GM18870 (cell line): ENCODE measurements around the gene TRIM69.

Experiments used
- ATAC-seq: cut with Tn5 transposase; IDR thresholded peaks from one replicate; pipeline ENCODE4 v1.9.1; 2021; ENCODE audit warnings: moderate library complexity; ENCODE audit not compliant: unreplicated experiment

Gene TRIM69

DNA sequence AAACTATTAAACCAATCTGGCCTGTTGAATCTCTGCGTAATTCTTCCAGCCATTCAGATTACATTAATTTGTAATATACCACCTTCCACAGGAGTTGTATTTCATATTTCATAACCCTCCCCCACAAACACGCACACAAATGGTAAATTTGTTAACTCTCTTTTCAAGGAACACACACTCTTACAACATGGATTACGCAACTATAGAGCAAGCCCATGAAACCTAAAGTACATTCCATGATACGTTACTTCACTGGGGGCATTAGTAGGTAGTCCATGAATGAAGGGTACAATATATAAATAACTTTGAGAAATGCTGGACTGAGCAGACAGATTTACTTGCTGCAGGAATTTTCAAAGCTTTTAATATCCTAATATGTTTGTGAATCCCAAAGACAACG, 65.0 kb downstream of the TRIM69 start:
- ATAC-seq: no peak

GRCh38 chr15:44801797-44802196, 65.5 kb downstream of the TRIM69 start:
- ATAC-seq: no peak

DNA sequence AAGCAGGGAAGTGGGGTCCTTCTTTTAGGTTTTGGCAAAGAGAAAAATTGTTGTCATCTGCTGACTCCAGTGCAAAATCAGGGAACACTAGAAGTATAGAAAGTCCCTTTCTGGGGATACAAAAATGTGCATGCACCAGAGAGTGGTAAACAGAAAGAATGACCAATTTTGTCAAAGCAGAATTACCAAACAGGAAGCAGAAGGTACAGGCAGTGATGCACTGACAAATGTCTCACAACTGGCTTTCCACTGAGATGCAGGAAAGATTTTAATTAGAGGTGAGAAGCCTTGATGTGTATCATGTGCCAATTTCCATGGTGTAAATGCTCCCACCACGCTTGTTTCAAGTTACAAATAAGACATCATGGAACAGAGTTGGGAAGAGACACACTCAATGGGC, 66.0 kb downstream of the TRIM69 start:
- ATAC-seq: no peak

DNA sequence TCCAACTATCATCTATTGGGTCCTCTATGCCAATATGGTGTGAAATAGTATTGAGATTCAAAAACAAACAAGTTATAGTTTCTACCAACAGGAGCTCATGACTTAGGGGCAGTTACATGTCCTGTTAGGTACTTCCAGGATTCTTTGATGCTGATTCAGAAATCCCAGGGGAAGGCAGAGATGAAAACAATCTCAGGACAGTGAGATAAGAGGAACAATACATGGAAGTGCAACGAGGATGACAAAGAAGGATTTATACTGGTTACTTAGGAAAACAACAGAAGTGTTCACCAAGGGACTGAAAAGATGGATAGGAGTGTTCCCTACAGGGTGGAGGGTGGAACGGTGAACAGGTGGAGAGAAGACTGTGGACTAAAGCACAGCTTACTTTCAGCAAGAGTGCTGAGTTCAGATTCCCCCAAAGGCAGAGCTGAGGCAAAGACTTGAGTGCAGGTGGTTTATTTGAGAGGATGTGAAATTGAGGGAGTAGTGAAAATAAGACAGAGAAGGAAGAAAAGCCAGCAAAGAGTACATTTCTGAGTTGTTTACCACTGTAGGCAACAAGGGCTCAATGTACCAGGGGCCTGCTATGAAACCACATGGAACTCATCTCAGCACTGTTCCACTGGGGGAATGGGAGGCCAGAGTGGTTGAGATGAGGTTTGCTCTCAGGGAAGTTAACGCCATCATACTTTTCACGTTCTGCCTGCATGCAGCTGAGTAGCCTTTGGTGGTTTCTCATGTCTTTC, 68.1 kb downstream of the TRIM69 start:
- ATAC-seq: no peak

DNA sequence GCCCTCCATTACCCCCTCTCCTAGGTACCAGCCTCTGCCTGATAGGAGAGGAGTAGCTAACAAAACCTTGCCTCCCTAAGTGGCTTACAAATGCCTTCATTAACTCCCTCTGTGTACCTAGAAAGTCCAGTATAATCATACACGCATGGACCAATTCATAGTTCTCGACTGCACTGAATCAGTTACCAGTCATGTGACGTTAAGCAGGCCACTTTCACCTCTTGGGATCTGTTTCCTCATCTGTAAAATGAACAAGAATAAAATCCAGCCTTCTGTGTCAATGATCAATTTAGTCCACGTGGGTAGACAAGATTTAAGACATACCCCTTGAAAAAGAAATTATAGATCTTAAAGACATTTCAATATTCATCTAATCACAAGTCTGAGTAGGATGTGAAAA, 72.2 kb downstream of the TRIM69 start:
- no peak for ATAC-seq

GRCh38 chr15:44810237-44810636, 73.9 kb downstream of the TRIM69 start:
- ATAC-seq: no peak

- ATAC-seq: no peak
Observed at GRCh38 chr15:44811337-44811736, 75.0 kb downstream of the TRIM69 start.

- ATAC-seq: no peak
Observed at GRCh38 chr15:44812029-44812517, 75.7 kb downstream of the TRIM69 start.

DNA sequence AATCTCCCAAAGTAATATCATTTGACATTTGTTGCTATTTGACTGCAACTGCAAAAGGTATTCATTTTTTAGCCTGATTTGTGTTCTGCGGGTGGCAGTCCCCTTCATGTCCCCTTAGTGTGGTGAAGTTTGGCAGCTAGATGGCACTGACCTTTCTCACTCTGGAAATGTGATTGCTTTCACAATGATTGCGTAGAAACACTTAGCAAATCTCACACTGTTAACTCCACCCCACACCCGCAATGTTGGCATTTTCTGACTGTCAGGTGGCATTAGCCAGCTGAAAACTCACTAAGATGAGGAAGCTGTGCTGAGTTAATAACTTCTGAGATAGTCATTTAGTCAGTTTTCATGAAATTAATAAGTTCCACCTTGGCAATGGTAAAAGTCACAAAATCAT, 76.9 kb downstream of the TRIM69 start:
- ATAC-seq: no peak
